ENCODE data around the gene DPP6. TPM values are rescaled to one million over a fixed set of nuclear protein-coding genes. Genes with fewer than 3 reads are reported as not detected.

DPP6 gene
- total and polyA plus RNA-seq, 2 experiments from 2014 or later = 0.21 TPM; not detected in 1

DNA sequence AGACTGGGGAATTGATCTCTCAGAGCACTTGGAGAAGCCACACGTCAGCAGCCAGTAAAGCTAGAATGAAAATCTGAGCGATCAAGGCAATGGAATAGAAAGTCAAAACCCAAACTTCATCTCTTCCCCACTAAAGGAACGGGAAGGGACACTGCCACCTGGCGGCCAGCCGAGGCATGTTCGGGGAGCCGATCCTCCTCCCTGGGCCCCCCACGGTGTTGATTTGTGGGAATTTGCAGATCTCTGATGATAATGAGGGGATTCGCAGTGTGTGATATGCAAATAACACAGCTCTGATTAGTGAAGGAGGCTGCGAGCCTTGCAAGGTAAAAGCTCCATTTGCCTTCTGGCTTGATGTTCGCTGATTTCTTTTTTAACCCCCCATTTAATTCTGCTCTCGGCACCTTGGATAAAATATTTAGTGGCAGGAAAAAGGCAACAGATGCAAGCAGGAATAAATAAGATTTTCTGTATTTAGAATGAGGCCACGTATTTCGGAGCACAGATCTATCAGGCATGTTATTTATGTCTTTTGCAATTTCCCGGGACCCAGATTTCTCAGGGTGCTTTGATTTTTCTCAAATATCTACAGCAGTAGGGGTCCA lies 692.2 kb downstream of the DPP6 start:
- H3K9me3 ChIP-seq (ENCODE audit: low read depth) = no peaks in the 10 kb centered on the region
- H3K4me3 ChIP-seq = no peak overlapping the region
- peak in 1 of 2 donors; percentile 57 for DNase-seq (ENCODE audit: low read depth in 1 of 2, low spot score in 1 of 2)
- H3K27ac ChIP-seq = no peak overlapping the region
- no peaks in the 10 kb centered on the region for H3K27me3 ChIP-seq
- H3K4me1 ChIP-seq (ENCODE audit: low read depth) = no peaks in the 10 kb centered on the region
- H3K36me3 ChIP-seq = no peaks in the 10 kb centered on the region
- TF ChIP-seq, protein P1, sequence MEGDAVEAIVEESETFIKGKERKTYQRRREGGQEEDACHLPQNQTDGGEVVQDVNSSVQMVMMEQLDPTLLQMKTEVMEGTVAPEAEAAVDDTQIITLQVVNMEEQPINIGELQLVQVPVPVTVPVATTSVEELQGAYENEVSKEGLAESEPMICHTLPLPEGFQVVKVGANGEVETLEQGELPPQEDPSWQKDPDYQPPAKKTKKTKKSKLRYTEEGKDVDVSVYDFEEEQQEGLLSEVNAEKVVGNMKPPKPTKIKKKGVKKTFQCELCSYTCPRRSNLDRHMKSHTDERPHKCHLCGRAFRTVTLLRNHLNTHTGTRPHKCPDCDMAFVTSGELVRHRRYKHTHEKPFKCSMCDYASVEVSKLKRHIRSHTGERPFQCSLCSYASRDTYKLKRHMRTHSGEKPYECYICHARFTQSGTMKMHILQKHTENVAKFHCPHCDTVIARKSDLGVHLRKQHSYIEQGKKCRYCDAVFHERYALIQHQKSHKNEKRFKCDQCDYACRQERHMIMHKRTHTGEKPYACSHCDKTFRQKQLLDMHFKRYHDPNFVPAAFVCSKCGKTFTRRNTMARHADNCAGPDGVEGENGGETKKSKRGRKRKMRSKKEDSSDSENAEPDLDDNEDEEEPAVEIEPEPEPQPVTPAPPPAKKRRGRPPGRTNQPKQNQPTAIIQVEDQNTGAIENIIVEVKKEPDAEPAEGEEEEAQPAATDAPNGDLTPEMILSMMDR (IDR thresholded peaks at IDR 0.05; ENCODE audit: low read depth, low read length) = no peak

- no peaks in the 10 kb centered on the region for H3K9me3 ChIP-seq (ENCODE audit: low read depth)
- no peaks in the 10 kb centered on the region for H3K4me1 ChIP-seq (ENCODE audit: low read depth)
- no peaks in the 10 kb centered on the region for H3K36me3 ChIP-seq
- TF ChIP-seq, protein P1 (IDR thresholded peaks at IDR 0.05; ENCODE audit: low read depth, low read length) = no peak
- DNase-seq (ENCODE audit: low read depth in 1 of 2, low spot score in 1 of 2) = no peak
- H3K27me3 ChIP-seq = no peaks in the 10 kb centered on the region
- no peak overlapping the region for H3K27ac ChIP-seq
- no peak overlapping the region for H3K4me3 ChIP-seq
These were observed 692.7 kb downstream of the DPP6 start for GRCh38 chr7:154744861-154745258.

DNA sequence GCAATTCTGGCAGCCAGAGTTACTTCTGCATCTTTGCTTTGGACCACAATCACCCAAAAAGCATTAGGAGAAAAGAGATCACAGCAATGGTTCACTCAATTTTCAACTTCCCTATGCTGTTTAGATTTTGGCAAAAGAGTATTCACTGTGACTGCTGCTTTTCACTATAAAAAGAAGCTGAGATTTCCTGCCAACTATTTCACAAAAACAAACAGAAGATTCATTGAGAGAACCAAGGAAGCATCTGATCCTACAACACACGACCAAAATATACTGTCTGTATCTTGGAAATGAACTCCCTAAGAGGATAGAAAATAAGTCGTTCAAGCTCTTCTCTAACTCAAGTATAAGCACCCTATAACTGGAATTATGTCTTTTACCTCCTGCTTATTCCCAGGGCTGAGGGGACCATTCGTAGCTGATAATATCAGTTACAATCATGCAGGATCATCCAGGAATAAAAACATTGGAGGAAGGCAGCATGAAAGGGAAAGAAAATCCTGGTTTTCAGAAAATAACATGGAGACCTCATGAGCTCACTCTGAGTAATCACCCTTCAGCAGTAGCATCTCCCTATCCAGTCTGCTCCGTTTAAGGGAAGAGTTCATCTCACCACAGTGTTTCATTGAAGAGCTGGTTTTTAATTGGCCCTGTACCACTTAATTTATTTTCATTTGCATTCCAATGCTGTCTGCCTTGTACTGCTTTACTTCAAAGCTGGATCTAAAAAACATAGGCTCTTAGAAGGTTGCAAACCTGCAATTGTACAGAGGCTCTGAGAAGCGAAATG lies 694.6 kb downstream of the DPP6 start:
- Histone ChIP-seq H3K27me3 (no peaks in the 10 kb centered on the region), H3K27ac (no peak overlapping the region), H3K4me3 (no peak overlapping the region), H3K9me3 (ENCODE audit: low read depth) (no peaks in the 10 kb centered on the region), H3K4me1 (ENCODE audit: low read depth) (no peaks in the 10 kb centered on the region), H3K36me3 (no peaks in the 10 kb centered on the region)
- TF ChIP-seq, protein P1 (IDR thresholded peaks at IDR 0.05; ENCODE audit: low read depth, low read length) = no peak
- no peak for DNase-seq (ENCODE audit: low read depth in 1 of 2, low spot score in 1 of 2)

GRCh38 chr7:154748089-154748786 lies 696.0 kb downstream of the DPP6 start:
- H3K27ac ChIP-seq = no peak overlapping the region
- no peaks in the 10 kb centered on the region for H3K4me1 ChIP-seq (ENCODE audit: low read depth)
- no peak overlapping the region for H3K4me3 ChIP-seq
- no peaks in the 10 kb centered on the region for H3K9me3 ChIP-seq (ENCODE audit: low read depth)
- TF ChIP-seq, protein P1 (IDR thresholded peaks at IDR 0.05; ENCODE audit: low read depth, low read length) = no peak
- H3K27me3 ChIP-seq = no peaks in the 10 kb centered on the region
- no peak for DNase-seq (ENCODE audit: low read depth in 1 of 2, low spot score in 1 of 2)
- no peaks in the 10 kb centered on the region for H3K36me3 ChIP-seq

DNA sequence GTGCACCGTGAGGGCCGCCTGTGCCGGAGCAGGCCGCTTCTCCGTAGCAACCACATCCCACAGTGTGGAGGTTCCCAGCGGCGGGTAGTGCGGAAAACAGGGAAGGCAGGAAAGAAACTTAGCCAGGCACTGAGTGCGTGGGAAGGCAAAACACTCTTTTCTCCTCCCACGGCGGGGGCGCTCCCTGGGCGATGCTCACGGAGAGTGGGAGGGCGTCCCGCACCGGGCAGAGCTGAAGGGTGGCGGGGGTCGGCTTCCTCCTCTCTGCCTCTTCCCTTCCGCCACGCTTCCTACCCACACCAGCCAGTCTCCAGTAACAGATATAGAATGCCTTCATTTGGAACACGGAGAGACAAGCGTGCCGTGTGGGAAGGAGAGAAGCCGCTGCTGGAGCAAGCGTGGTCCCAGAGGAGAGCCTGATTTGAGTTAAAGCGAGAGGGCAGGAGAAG lies 698.2 kb downstream of the DPP6 start:
- H3K36me3 ChIP-seq = no peaks in the 10 kb centered on the region
- no peak for DNase-seq (ENCODE audit: low read depth in 1 of 2, low spot score in 1 of 2)
- H3K27me3 ChIP-seq = no peaks in the 10 kb centered on the region
- no peak overlapping the region for H3K4me3 ChIP-seq
- no peaks in the 10 kb centered on the region for H3K4me1 ChIP-seq (ENCODE audit: low read depth)
- TF ChIP-seq, protein P1 (IDR thresholded peaks at IDR 0.05; ENCODE audit: low read depth, low read length) = no peak
- H3K27ac ChIP-seq = no peak overlapping the region
- H3K9me3 ChIP-seq (ENCODE audit: low read depth) = no peaks in the 10 kb centered on the region

Measured in cardiac muscle cell (in vitro differentiated cells and primary cell).